T-helper 2 cell treated with Interferon-gamma antibody and Interleukin-4, amounts not matched to agents 100 ng/mL and 5 ng/mL, for 36 hours (primary cell): ENCODE measurements around the gene TMPRSS6. TPM values are rescaled to one million over a fixed set of nuclear protein-coding genes. Genes with fewer than 3 reads are reported as not detected.

Experiments
- intact Hi-C: fragments of 100-400 bp; cut with micrococcal nuclease; formaldehyde crosslinking; loops from one replicate; pipeline ENCODE4 v1.15.1; 2023
- total RNA-seq: library from RNA; stranded (reverse); gene quantifications from 2 replicates; pipeline ENCODE4 v1.2.3, GENCODE V29; 2022

The TMPRSS6 gene
- 0.55 and 0.75 TPM in 2 replicates for total RNA-seq

GRCh38 chr22:37109242-37109917 is at the start of gene TMPRSS6:
TSS of gene TMPRSS6 (minus strand) at chr22:37109713. CDS start at chr22:37103417, 6,296 bp downstream.
- intact Hi-C loops: no loop called here

- intact Hi-C loops: no loop called here
Observed at GRCh38 chr22:37158963-37159290, 49.4 kb upstream of the TMPRSS6 start.

GRCh38 chr22:37157516-37158285 is 48.2 kb upstream of the TMPRSS6 start:
- intact Hi-C loops: no loop called here

GRCh38 chr22:37156686-37157435 is 47.3 kb upstream of the TMPRSS6 start:
- intact Hi-C loops: no loop called here

GRCh38 chr22:37155971-37156370 is 46.5 kb upstream of the TMPRSS6 start:
- intact Hi-C loops: no loop called here

GRCh38 chr22:37154925-37155712 is 45.6 kb upstream of the TMPRSS6 start:
- intact Hi-C loops: no loop called here

- intact Hi-C loops: no loop called here
Observed at GRCh38 chr22:37153901-37154300, 44.4 kb upstream of the TMPRSS6 start.

- intact Hi-C loops: no loop called here
Observed at GRCh38 chr22:37151401-37151800, 41.9 kb upstream of the TMPRSS6 start.

GRCh38 chr22:37150701-37151100 is 41.2 kb upstream of the TMPRSS6 start:
- intact Hi-C loops: loop anchor here (1.0 kb wide), 3 partner anchors 12 to 71 kb away; no protein-coding TSS in a partner anchor

GRCh38 chr22:37148742-37149665 is 39.5 kb upstream of the TMPRSS6 start:
- intact Hi-C loops: loop anchor here (1.0 to 5.0 kb wide), 2 partner anchors 27 to 83 kb away; no protein-coding TSS in a partner anchor

- intact Hi-C loops: loop anchor here (5.0 kb wide), 1 partner anchor 84 kb away; no protein-coding TSS in a partner anchor
Observed at GRCh38 chr22:37148031-37148651, 38.6 kb upstream of the TMPRSS6 start.

GRCh38 chr22:37147186-37147990 is 37.9 kb upstream of the TMPRSS6 start:
- intact Hi-C loops: loop anchor here (5.0 kb wide), 1 partner anchor 85 kb away; no protein-coding TSS in a partner anchor

- intact Hi-C loops: loop anchor here (5.0 kb wide), 1 partner anchor 86 kb away; no protein-coding TSS in a partner anchor
Observed at GRCh38 chr22:37146507-37147180, 37.1 kb upstream of the TMPRSS6 start.

- intact Hi-C loops: loop anchor here (5.0 kb wide), 1 partner anchor 86 kb away; no protein-coding TSS in a partner anchor
Observed at GRCh38 chr22:37146051-37146385, 36.5 kb upstream of the TMPRSS6 start.

GRCh38 chr22:37145180-37146050 is 35.9 kb upstream of the TMPRSS6 start:
- intact Hi-C loops: loop anchor here (5.0 kb wide), 1 partner anchor 87 kb away; no protein-coding TSS in a partner anchor

- intact Hi-C loops: no loop called here
Observed at GRCh38 chr22:37144180-37144554, 34.7 kb upstream of the TMPRSS6 start.

- intact Hi-C loops: no loop called here
Observed at GRCh38 chr22:37141971-37142370, 32.5 kb upstream of the TMPRSS6 start.
